GM21390 (cell line): Measurements from ENCODE around the gene TP53I3.
"Not testable (repeated sequence)": the region's sequence is repeated elsewhere in the genome, so short reads cannot be mapped to it uniquely, and the experiment has no call there.

Source experiments
- ATAC-seq: cut with Tn5 transposase; IDR thresholded peaks from one replicate; pipeline ENCODE4 v1.9.1; 2021; ENCODE audit not compliant: unreplicated experiment

Gene TP53I3

GRCh38 chr2:24101992-24102391, 17.4 kb upstream of the TP53I3 start:
- no peak for ATAC-seq

- ATAC-seq = not testable (repeated sequence)
Observed at GRCh38 chr2:24100732-24101131, 16.1 kb upstream of the TP53I3 start.

DNA sequence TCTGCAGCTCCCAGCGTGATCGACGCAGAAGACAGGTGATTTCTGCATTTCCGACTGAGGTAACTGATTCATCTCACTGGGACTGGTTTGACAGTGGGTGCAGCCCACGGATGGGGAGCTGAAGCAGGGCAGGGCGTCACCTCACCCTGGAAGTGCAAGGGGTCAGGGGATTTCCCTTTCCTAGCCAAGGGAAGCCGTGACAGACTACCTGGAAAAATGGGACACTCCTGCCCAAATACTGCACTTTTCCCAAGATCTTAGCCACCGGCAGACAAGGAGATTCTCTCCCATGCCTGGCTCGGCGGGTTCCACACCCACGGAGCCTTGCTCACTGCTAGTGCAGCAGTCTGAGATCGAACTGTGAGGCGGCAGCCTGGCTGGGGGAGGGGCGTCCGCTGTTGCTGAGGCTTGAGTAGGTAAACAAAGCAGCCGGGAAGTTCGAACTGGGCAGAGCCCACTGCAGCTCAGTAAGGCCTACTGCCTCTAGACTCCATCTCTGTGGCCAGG, 10.6 kb upstream of the TP53I3 start:
- not testable (repeated sequence) for ATAC-seq

DNA sequence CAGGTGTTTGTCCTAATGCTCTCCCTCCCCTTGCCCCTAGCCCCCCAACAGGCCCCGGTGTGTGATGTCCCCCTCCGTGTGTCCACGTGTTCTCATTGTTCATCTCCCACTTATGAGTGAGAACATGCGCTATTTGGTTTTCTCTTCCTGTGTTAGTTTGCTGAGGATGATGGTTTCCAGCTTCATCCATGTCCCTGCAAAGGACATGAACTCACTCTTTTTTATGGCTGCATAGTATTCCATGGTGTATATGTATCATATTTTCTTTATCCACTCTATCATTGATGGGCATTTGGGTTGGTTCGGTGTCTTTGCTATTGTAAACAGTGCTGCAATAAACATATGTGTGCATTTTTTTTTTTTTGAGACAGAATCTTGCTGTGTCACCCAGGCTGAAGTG, 8.6 kb upstream of the TP53I3 start:
- not testable (repeated sequence) for ATAC-seq

DNA sequence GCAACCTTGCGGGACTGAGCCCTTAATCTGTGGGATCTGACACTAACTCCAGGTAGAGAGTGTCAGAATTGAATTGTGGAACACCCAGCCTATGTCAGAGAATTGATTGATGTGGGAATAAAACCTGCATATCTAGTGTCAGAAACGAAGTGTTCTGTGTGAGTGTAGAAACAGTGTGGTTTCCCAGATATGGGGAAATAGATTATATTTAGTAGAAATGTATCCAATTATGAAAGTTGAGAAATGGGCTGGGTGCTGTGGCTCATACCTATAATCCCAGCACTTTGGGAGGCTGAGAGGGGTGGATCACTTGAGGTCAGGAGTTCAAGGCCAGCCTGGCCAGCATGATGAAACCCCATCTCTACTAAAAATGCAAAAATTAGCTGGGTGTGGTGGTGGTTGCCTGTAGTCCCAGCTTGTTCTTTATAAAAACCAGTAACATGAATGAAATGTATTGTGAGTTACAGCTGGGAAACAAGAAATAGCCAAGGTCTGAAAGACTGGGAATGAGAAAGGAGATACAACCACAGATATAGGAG, 4.3 kb upstream of the TP53I3 start:
- ATAC-seq = no peak

DNA sequence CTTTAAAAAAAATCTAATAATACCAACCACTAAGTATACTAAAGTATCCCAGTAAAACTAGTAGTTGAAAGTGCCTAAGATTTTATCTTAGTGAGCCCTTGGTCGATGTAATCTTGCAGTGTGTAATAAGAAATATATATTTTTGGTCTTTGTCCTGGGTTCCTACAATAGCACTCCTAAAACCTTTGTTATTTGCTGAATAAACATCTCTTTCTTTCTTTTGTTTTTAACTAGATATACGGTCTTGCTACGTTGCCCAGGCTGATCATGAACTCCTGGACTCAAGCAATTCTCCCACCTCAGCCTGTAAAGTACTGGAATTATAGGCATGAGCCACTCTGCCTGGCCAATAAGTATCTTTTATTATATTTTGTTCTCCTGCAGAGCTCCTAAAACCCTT, 2.4 kb upstream of the TP53I3 start:
- ATAC-seq = no peak

DNA sequence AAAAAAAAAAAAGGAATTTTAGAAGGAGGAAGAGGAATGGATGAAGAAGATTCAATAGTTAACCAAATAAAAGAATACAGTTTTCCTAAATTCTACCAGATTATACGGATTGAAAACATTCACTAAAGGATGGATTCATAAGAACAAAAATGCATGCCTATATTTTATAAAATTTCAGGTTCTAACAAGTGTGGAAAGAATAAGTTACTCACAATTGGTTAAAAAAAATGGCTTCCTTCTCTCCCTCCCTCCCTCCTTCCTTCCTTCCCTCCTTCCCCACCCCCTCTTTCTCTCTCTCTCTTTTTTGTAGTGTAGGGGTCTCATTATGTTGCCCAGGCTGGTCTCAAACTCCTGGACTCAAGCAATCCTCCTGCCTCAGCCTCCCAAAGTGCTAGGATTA, 1.6 kb upstream of the TP53I3 start:
- no peak for ATAC-seq

DNA sequence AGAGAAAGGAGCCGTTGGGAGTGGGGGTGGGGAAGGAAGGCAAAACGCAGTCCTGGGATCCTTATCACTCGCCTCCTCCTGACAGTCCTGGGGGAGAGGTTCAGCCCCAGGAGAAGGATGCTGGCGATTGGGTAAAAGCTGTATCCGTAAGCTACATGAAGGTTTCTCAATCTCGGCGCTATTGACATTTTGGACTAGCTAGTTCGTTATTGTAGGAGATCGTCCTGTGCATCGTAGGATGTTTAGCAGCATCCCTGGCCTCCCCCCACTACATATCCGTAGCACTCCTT, 511 bp upstream of the TP53I3 start:
- ATAC-seq = no peak

DNA sequence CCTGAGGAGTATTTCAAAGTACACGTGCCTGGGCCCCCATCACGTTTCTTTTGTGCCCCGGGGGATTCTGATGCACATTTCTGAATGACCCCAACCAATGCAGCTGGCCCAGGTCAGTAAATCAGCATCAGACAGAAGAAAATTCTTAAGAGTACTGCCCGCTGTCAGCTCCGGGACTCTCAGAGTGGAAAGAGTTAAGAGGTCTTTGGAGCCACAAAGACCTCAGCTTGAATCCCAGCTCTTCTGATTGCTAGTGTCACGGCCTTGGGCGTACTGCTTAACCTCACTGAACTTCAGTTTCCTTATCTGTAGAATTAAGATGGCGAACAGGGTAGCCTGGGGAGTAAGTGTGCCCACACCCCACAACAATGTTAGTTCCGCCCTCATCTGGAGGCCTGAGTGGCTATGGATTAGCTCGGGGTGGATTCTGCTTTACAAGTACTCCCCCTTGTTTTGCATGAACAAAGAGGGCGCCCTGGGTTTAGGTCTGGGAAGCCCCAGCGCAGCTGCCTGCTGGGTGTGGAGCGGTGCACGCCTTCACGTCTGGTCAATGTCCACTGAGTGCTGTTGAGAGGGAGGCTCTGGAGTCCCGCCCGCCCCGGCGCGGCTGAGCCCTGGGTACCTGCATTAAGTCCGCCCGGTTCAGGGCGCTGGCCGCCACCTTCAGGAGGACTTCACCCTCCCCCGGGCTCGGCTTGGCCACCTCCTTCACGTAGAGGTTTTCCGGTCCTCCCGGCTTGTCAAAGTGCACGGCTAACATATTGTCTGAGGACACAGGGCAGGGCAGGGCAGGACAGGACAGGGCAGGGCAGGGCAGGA, 858 bp downstream of the TP53I3 start:
- ATAC-seq = peak; percentile 78

GRCh38 chr2:24082787-24083566, 1.7 kb downstream of the TP53I3 start:
- no peak for ATAC-seq

GRCh38 chr2:24080701-24081100, 3.9 kb downstream of the TP53I3 start:
- no peak for ATAC-seq

DNA sequence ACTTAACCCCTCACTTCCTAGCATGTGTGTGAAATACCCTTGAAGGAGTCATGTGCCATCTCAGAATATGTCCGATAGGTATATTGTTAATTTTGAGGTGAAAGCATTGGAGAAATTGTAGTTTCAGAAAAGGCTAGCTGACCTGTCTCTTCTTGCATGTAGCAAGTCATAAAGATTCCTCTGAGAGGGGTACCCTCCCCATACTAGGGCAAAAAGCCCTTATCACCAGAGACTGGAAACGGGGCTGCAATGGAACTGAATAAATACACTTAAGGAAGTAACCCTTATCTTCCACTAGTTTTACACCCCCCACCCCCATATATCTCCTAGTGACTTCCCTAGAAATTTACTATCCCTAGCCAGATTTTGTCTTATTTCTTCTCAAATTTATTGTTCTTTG, 6.8 kb downstream of the TP53I3 start:
- ATAC-seq = no peak

- ATAC-seq = no peak
Observed at GRCh38 chr2:24077535-24077877, 7.1 kb downstream of the TP53I3 start.

DNA sequence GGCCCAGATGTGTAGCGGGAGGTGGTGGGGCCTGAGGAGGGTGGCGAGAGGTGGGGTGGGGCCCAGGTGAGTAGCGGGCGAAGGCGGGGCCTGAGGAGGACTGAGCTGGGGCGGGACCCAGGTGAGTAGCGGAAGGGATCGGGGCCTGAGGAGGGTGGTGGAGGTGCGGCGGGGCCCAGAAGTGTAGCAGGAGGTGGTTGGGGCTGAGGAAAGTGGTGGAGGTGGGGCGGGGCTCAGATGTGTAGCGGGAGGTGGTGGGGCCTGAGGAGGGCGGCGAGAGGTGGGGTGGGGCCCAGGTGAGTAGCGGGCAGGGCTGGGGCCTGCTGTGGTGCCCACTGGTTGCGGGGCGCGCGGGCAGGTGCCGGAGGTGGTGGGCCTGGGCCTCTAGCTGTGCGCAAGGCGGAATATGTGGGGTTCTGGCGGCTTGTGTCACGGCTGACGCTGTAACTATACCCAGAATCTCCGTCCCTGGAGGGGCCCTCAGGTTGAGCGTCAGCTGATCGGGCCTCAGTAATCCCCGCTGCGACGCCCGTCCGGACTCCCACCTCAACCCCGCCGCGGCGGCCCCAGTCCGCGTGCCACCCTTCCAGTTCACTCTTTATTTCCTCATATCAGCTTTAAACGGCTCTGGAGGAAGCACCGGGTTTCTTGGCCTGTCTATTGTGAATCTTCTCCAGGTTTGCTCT, 7.6 kb downstream of the TP53I3 start:
- ATAC-seq = peak; percentile 1

- ATAC-seq = peak; percentile 94
Observed at GRCh38 chr2:24075915-24076848, 8.5 kb downstream of the TP53I3 start, which contains the start of gene SF3B6. TSS of gene SF3B6 (minus strand) at chr2:24076326. CDS start at chr2:24076229, 97 bp downstream.

GRCh38 chr2:24075259-24075658, 9.4 kb downstream of the TP53I3 start:
- no peak for ATAC-seq

DNA sequence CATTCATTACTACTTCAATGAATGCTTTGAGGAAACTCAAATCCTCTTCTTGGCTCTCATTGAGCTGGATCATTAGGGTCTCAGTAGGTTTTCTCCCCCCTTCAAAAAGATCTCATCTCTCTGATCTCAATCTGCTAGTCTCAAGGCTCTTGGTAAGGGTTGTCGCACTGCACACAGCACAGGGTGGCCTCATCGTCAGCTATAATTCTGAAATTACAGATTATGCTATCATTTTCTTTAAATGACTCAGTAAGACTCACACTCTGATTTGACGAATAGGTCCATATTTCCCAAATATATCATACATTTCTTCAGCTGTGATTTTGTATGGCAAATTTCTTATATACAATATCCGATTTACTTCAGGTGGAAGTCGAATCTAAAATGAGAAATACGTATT, 10.8 kb downstream of the TP53I3 start:
- ATAC-seq = no peak

DNA sequence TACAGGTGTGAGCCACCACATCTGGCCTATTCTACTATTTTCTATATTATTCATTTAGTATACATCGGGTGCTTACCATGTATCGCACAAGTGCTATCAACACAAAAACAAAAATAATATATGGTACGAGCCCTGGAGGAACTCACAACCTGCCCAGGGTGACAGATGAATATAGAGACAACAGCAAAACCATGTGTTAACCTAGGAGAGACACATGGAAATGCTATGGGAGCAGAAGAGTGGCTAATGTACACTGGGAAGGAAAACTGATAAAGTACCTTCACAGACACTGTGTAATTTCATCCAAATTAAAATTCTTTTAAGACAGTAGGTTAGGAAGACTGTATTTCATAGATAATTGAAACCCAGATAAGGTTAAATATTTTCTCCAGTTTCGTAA, 12.4 kb downstream of the TP53I3 start:
- ATAC-seq = no peak

- no peak for ATAC-seq
Observed at GRCh38 chr2:24065341-24065740, 19.3 kb downstream of the TP53I3 start.

- ATAC-seq = no peak
Observed at GRCh38 chr2:24058564-24059271, 25.9 kb downstream of the TP53I3 start.
